Measurements from ENCODE around the gene TBXT.

DNA sequence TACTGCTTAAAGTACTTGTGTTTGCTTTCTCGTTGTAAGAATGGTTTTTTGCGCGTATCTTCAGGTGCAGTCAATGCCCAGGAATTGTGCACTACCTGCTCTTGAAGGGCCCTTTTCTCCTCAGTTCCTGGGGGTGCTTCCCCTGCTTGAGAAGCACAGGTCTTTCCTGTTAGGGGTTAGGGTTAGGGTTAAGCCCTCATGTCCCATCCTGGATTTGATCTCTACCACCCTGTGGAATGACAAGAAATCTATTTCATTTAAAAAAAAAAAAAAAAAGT, 39.6 kb upstream of the TBXT start:
- TF ChIP-seq, protein P1, sequence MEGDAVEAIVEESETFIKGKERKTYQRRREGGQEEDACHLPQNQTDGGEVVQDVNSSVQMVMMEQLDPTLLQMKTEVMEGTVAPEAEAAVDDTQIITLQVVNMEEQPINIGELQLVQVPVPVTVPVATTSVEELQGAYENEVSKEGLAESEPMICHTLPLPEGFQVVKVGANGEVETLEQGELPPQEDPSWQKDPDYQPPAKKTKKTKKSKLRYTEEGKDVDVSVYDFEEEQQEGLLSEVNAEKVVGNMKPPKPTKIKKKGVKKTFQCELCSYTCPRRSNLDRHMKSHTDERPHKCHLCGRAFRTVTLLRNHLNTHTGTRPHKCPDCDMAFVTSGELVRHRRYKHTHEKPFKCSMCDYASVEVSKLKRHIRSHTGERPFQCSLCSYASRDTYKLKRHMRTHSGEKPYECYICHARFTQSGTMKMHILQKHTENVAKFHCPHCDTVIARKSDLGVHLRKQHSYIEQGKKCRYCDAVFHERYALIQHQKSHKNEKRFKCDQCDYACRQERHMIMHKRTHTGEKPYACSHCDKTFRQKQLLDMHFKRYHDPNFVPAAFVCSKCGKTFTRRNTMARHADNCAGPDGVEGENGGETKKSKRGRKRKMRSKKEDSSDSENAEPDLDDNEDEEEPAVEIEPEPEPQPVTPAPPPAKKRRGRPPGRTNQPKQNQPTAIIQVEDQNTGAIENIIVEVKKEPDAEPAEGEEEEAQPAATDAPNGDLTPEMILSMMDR (IDR thresholded peaks at IDR 0.05), result no peak
- TF ChIP-seq POLR2A (IDR thresholded peaks at IDR 0.05) (no peak), EP300 (IDR thresholded peaks at IDR 0.05; ENCODE audit: low read depth) (no peak), POLR2AphosphoS5 (IDR thresholded peaks at IDR 0.05) (no peak)

Measured in transverse colon (tissue), 4 donors.